ENCODE data around the gene SRGAP1.

SRGAP1 gene

DNA sequence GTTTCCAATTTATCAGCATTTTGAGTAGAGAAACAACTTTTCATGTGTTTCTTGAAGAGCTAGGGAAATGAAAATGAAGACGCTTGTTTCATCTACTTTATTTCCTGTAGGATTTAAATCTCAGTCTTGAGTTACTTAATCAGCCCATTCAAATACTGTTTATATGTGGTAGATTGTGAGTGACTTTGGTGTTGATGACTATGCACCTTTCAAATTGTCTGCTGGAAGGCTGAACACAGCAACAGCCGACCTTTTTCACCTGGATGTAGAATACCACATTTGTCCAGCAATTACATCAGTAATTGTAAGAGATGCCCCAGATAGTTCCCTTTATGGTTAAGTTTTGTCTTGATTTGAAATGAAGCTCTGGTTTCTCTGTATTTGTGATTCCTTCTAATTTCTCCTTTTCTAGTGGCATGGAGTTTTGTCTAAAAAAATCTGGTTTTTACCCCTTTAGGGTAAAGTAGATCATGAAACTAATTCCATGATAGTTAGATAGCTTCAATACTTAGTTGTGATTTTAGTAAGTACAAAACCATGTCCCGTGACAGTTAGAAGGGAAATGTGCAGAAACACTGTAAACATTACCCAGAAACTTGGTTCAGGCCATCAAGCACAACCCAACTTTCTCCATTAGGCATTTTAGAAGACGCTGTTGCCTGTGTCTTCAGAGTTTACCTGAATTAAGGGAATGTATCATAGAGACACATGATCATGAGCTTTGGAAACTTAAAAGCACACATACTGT is 165.0 kb downstream of the SRGAP1 start:
- POLR2A ChIA-PET = no interaction called here
- TF ChIP-seq HOXC10 (CRISPR knock-in tag; IDR thresholded peaks at IDR 0.05) (no peak), ZNF391 (tag by site-specific recombination; IDR thresholded peaks at IDR 0.05; ENCODE audit: borderline replicate concordance, low read depth) (no peak), ZBTB1 (tag by site-specific recombination; IDR thresholded peaks at IDR 0.05) (no peak), KLF9 (tag by site-specific recombination; IDR thresholded peaks at IDR 0.05; ENCODE audit: low read depth) (no peak), SALL2 (tag by site-specific recombination; IDR thresholded peaks at IDR 0.05; ENCODE audit: borderline replicate concordance) (no peak), ZNF354C (tag by site-specific recombination; IDR thresholded peaks at IDR 0.05; ENCODE audit: borderline replicate concordance, low read depth) (no peak), ZFP3 (tag by site-specific recombination; IDR thresholded peaks at IDR 0.05; ENCODE audit: low read depth) (no peak), REPIN1 (tag by site-specific recombination; IDR thresholded peaks at IDR 0.05; ENCODE audit: low read depth) (no peak), ZNF266 (tag by site-specific recombination; IDR thresholded peaks at IDR 0.05; ENCODE audit: low read depth) (no peak)
- TF ChIP-seq, protein P1, sequence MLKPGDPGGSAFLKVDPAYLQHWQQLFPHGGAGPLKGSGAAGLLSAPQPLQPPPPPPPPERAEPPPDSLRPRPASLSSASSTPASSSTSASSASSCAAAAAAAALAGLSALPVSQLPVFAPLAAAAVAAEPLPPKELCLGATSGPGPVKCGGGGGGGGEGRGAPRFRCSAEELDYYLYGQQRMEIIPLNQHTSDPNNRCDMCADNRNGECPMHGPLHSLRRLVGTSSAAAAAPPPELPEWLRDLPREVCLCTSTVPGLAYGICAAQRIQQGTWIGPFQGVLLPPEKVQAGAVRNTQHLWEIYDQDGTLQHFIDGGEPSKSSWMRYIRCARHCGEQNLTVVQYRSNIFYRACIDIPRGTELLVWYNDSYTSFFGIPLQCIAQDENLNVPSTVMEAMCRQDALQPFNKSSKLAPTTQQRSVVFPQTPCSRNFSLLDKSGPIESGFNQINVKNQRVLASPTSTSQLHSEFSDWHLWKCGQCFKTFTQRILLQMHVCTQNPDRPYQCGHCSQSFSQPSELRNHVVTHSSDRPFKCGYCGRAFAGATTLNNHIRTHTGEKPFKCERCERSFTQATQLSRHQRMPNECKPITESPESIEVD (tag by site-specific recombination; IDR thresholded peaks at IDR 0.05) = no peak
- no peak overlapping the region for H3K27ac ChIP-seq (ENCODE audit: extremely low read depth, low read depth, low read length)
- CTCF ChIA-PET = no interaction called here
- H3K36me3 ChIP-seq (ENCODE audit: control insufficient read depth in 2 of 2, insufficient read depth in 1 of 2, low read length in 2 of 2) = no peaks in the 10 kb centered on the region
- no peak overlapping the region for H3K4me3 ChIP-seq (ENCODE audit: low read depth, low read length)
- H3K4me1 ChIP-seq (ENCODE audit: control insufficient read depth, insufficient read depth, low read length) = no peaks in the 10 kb centered on the region
- H3K9me3 ChIP-seq (ENCODE audit: control insufficient read depth, insufficient read depth, low read depth, low read length) = no peaks in the 10 kb centered on the region

GRCh38 chr12:64010069-64010686 is 165.7 kb downstream of the SRGAP1 start:
- H3K4me1 ChIP-seq (ENCODE audit: control insufficient read depth, insufficient read depth, low read length) = 0 out of 2 replicates have a peak, but pooled peaks cover 2% of the 10 kb centered on the region
- POLR2A ChIA-PET = no interaction called here
- TF ChIP-seq ZBTB49 (tag by site-specific recombination; IDR thresholded peaks at IDR 0.05; ENCODE audit: low read depth) = no peak
- TF ChIP-seq ZNF121 (tag by site-specific recombination; IDR thresholded peaks at IDR 0.05) = no peak
- TF ChIP-seq ZNF624 (tag by site-specific recombination; IDR thresholded peaks at IDR 0.05) = no peak
- no peak for TF ChIP-seq ZNF2 (tag by site-specific recombination; IDR thresholded peaks at IDR 0.05)
- no peak for TF ChIP-seq ZNF10 (tag by site-specific recombination; IDR thresholded peaks at IDR 0.05)
- no peak for TF ChIP-seq PBX3 (CRISPR knock-in tag; IDR thresholded peaks at IDR 0.05)
- TF ChIP-seq ZNF155 (tag by site-specific recombination; IDR thresholded peaks at IDR 0.05) = no peak
- TF ChIP-seq ZBTB1 (tag by site-specific recombination; IDR thresholded peaks at IDR 0.05) = no peak
- no peak for TF ChIP-seq SP3 (tag by site-specific recombination; IDR thresholded peaks at IDR 0.05)
- no peak for TF ChIP-seq ZNF777 (tag by site-specific recombination; IDR thresholded peaks at IDR 0.05; ENCODE audit: borderline replicate concordance)
- TF ChIP-seq ZNF549 (tag by site-specific recombination; IDR thresholded peaks at IDR 0.05) = no peak
- TF ChIP-seq ZBTB48 (tag by site-specific recombination; IDR thresholded peaks at IDR 0.05) = no peak
- TF ChIP-seq, protein P2, sequence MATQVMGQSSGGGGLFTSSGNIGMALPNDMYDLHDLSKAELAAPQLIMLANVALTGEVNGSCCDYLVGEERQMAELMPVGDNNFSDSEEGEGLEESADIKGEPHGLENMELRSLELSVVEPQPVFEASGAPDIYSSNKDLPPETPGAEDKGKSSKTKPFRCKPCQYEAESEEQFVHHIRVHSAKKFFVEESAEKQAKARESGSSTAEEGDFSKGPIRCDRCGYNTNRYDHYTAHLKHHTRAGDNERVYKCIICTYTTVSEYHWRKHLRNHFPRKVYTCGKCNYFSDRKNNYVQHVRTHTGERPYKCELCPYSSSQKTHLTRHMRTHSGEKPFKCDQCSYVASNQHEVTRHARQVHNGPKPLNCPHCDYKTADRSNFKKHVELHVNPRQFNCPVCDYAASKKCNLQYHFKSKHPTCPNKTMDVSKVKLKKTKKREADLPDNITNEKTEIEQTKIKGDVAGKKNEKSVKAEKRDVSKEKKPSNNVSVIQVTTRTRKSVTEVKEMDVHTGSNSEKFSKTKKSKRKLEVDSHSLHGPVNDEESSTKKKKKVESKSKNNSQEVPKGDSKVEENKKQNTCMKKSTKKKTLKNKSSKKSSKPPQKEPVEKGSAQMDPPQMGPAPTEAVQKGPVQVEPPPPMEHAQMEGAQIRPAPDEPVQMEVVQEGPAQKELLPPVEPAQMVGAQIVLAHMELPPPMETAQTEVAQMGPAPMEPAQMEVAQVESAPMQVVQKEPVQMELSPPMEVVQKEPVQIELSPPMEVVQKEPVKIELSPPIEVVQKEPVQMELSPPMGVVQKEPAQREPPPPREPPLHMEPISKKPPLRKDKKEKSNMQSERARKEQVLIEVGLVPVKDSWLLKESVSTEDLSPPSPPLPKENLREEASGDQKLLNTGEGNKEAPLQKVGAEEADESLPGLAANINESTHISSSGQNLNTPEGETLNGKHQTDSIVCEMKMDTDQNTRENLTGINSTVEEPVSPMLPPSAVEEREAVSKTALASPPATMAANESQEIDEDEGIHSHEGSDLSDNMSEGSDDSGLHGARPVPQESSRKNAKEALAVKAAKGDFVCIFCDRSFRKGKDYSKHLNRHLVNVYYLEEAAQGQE (tag by site-specific recombination; IDR thresholded peaks at IDR 0.05) = no peak
- TF ChIP-seq KLF9 (tag by site-specific recombination; IDR thresholded peaks at IDR 0.05; ENCODE audit: low read depth) = no peak
- no peak for TF ChIP-seq ZNF404 (tag by site-specific recombination; IDR thresholded peaks at IDR 0.05)
- H3K4me3 ChIP-seq (ENCODE audit: low read depth, low read length) = no peak overlapping the region
- H3K9me3 ChIP-seq (ENCODE audit: control insufficient read depth, insufficient read depth, low read depth, low read length) = no peaks in the 10 kb centered on the region
- H3K27ac ChIP-seq (ENCODE audit: extremely low read depth, low read depth, low read length) = no peak overlapping the region
- CTCF ChIA-PET = no interaction called here
- H3K36me3 ChIP-seq (ENCODE audit: control insufficient read depth in 2 of 2, insufficient read depth in 1 of 2, low read length in 2 of 2) = no peaks in the 10 kb centered on the region
